ENCODE measurements around the gene CT45A10.
"Not testable (repeated sequence)": the region's sequence is repeated elsewhere in the genome, so short reads cannot be mapped to it uniquely, and the experiment has no call there.

Gene CT45A10, protein sequence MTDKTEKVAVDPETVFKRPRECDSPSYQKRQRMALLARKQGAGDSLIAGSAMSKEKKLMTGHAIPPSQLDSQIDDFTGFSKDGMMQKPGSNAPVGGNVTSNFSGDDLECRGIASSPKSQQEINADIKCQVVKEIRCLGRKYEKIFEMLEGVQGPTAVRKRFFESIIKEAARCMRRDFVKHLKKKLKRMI

DNA sequence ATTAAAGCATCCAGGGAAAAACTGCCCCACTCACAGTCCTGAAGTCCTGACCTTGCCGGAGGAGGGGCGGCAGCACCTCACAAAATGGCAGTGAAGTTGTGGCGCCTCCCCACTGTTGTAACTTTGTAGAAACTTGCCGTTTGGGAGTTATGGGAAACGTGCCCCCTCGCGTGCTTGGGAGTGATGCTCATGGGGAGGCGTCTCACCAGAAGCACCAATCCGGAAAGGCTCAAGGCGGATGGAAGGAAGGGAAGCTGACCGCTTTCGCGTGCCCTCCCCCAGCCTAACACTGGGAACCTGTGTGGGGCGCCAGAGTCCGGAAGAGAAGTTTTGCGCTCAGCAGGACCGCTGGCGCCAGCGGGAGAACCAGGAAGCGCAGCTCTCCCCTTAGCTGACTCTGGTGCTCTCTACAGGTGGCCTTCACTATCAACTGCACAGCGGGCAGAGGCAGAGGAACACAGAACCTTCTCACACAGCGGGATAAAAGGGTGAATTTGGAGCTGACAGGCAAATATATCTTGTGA lies at the start of gene CT45A10, which contains the start of gene SAGE1:
TSS of gene CT45A10 (minus strand) at position 151 of the 524 bp plus-strand sequence. CDS start 8,100 bp downstream, outside the sequence.
TSS of gene SAGE1 (plus strand) at position 423 of the 524 bp plus-strand sequence. CDS start 2,527 bp downstream, outside the sequence.
- no peak for DNase-seq

DNA sequence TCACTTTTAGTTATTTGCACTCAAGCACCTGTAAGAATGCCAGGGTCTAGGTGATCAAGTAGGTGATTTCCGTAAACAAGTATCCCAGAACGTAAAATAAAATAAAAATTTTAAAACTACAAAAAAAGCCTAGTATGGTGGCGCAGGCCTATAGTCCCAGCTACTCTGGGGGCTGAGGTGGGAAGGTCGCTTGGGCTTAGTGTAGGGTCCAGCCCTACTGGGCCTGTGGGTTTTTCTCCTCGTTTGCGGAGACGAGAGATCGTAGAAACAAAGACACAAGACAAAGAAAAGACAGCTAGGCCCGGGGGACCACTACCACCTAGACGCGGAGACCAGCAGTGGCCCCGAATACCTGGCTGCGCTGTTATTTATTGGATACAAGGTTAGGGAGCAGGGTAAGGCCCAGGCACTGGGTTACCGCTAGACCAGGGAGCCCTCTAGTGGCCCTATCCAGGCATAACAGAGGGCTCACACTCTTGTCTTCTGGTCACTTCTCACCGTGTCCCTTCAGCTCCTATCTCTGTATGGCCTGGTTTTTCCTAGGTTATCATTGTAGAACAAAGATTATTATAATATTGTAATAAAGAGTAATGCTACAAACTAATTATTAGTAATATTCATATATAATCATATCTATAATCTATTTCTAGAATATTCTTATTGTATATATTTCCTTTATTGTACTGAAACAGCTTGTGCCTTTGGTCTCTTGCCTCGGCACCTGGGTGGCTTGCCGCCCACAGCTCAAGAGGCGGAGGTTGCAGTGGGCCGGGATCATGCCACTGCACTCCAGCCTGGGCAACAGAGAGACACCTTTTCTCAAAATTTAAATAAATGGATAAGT lies 38.6 kb upstream of the CT45A10 start:
- peak; percentile 23 for DNase-seq

DNA sequence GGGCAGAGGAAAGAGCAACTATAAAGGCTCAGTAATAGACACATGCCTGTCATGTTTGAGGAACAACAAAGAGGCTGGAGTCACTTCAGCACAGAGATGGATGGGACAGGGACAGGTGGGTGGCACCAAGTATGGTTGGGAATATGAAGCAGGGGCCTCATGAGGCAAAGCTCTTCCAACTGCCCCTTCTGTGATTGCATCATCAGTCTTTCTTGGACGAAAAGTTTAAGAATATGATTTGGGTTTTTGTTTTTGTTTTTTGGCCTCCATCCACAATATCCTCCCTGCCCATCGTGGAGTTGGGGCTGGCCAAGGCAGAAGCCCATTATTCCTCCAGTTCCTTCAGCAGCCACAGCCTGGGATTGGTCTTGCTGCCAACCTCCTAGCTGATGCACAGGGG lies 34.7 kb upstream of the CT45A10 start:
- no peak for DNase-seq

DNA sequence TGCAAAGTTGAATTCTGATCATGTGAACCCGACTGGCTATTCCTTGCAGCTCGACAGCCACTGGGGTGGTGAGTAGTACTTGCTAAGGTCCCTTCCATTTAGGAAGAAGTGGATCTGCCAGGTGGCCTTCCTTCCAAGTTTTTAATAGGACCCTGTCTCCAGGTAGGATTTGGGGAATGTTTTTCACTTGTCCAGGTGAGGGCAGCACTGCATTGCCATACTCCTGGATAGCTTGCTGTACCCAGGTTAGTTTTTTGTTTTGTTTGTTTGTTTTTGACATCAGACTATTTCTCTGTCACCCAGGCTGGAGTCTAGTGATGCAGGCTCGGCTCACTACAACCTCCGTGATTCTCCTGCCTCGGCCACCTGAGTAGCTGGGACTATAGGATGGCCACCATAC lies 30.1 kb upstream of the CT45A10 start:
- DNase-seq: no peak

DNA sequence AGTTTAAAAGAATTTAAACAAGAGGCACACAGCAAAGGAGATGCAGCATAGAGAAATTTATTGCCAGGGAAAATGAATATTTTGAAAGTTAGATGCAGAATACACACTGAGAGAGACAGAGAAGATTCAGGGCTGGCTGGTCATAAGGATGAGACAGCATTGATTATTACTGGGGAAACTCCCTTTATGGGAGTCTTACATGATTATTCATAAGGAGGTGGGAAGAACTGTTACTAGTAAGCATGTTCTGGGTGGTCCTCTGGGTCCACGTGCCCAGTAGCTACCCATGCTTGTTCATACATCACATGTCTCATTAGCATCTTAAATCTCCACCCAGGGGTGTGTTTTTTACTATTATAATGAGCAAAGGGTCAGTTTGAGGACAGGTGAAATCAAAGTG lies 27.3 kb upstream of the CT45A10 start:
- DNase-seq: not testable (repeated sequence)

DNA sequence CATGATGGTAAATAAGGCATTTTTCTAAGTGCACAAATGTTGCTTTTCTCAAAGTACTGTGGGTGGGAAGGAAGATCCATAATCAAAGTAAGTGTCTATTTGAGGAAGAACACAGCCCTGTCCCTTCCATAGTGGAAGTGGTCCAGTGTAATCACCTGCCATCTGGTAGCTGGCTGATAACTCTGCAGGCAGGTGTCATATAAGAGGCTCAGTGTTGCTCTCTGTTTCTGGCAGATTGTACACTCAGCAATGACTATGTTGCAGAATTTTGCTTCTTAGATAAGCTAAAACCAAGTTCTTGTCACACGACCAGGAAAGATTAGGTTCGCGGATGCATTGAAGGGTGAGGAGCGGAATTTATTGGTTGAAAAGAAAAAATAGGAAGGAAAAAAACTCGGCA lies 21.2 kb upstream of the CT45A10 start:
- DNase-seq: no peak

DNA sequence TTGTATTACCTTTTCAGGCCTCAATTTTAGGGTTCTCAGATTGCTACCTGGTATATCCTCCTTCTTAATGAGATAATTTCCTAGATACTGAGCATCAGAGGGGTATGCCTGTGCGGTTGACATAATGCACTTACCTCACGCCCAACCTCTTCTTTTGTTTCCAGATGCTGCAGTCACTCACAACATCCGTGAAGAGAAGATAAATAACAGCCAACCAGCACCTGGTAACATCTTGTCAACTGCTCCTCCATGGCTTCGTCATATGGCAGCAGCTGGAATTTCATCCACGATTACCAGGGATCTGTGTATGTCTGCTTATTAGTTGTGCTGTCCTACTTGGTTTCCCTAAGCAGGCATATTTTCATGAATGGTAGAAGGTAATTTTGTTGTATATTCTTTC lies 17.0 kb upstream of the CT45A10 start:
- no peak for DNase-seq

DNA sequence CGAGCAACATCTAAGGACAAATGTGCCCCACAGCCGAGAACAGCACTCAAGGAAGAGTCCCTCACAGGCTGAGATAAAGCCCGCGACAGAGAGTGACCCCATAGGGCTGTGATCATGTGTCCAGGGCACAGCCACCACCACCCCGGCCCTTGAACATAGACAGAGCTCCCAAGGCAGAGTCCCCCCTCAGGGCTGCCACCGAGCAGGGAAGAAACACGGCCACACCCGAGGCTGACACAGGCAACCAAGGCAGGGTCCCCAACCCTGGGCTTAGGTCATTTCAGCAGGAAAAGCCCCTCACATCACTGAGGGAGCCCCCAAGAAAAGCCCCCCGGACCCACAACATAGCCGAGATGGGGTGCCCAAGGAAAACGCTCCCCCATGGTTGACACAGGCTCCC lies 463 bp downstream of the CT45A10 start:
- no peak for DNase-seq

DNA sequence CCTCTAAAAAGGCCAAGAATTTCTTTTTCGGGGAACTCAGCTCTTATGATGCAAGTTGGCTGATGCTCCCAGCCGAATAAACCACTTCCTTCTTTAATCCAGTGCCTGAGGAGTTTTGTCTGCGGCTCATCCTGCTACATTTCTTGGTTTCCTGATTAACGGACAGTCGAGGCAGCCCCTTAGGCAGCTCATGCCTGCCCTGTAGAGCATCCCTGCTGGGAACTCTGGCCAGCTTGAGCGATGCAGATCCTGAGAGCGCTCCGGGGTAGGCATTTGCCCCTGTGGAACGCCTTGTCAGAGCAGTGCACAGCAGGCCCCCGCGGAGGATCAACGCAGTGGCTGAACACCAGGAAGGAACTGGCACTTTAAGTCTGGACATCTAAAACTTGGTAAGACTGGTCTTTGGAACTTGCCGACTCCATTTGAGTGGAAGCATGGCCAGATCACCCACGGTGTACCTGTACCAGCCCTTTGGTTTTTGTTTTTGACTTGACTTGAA lies 3.1 kb downstream of the CT45A10 start:
- no peak for DNase-seq

GRCh38 chrX:135888976-135889375 lies 4.3 kb downstream of the CT45A10 start:
- not testable (repeated sequence) for DNase-seq

DNA sequence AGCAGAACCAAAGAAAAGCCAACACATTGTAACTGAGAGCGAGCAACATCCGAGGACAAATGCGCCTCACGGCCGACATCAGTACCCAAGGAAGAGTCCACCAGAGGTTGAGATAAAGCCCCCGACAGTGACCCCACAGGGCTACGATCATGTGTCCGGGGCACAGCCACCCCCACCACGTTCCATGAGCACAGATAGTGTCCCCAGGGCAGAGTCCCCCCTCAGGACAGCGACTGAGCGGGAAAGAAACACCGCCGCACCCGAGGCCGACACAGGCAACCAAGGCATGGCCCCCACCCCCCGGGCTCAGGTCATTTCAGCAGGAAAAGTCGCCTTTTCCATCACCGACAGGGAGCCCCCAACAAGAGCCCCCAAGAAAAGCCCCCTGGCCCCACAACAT lies 5.0 kb downstream of the CT45A10 start:
- DNase-seq: not testable (repeated sequence)

- not testable (repeated sequence) for DNase-seq
Measured at GRCh38 chrX:135882741-135883140, 10.5 kb downstream of the CT45A10 start.

DNA sequence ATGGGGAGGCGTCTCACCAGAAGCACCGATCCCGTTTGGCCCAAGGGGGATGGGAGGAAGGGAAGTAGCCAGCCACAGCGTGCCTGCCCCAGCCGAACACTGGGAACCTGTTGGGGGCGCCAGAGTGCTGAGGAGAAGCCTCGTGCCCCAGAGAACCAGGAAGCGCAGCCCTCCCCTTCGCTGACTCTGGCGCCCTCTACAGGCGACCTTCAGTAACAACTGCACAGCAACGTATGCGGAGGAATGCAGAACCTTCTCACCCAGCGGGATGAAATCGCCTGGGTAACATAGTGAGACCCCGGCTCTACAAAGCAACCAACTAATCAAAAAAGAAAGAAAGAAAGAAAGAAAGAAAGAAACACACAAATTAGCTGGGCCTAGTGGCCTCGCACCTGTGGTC lies 21.5 kb downstream of the CT45A10 start, which contains the start of gene CT45A9:
TSS of gene CT45A9 (minus strand) at position 101 of the 400 bp plus-strand sequence. CDS start 3,751 bp downstream, outside the sequence.
- DNase-seq: not testable (repeated sequence)

DNA sequence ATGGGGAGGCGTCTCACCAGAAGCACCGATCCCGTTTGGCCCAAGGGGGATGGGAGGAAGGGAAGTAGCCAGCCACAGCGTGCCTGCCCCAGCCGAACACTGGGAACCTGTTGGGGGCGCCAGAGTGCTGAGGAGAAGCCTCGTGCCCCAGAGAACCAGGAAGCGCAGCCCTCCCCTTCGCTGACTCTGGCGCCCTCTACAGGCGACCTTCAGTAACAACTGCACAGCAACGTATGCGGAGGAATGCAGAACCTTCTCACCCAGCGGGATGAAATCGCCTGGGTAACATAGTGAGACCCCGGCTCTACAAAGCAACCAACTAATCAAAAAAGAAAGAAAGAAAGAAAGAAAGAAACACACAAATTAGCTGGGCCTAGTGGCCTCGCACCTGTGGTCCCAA lies 38.8 kb downstream of the CT45A10 start, which contains the start of gene CT45A8:
TSS of gene CT45A8 (minus strand) at position 101 of the 400 bp plus-strand sequence. CDS start 3,755 bp downstream, outside the sequence.
- not testable (repeated sequence) for DNase-seq

- DNase-seq: not testable (repeated sequence)
Measured at GRCh38 chrX:135837180-135837579, 56.1 kb downstream of the CT45A10 start, which contains the start of gene CT45A7. CT45A7 (minus strand) TSS chrX:135837280; CDS start chrX:135833533, 3,747 bp downstream.

Measured in CD4-positive, alpha-beta T cell treated with Interleukin-17A for 1 hour (primary cell).